GM19240 (cell line): ENCODE measurements around the gene HDAC3.
A peak's percentile ranks its signal among the peaks of the same experiment; 100 is the strongest.

Source experiments
- DNase-seq: peaks from one replicate; pipeline ENCODE4 v3.0.0; 2011; ENCODE audit warnings: low spot score; ENCODE audit not compliant: insufficient read length

Gene HDAC3

GRCh38 chr5:141636413-141637122, at the start of gene HDAC3, which contains the start of gene RELL2:
HDAC3 (minus strand) TSS chr5:141636849; CDS start chr5:141636790, 59 bp downstream.
RELL2 (plus strand) TSS chr5:141636997; CDS start chr5:141638226, 1,229 bp downstream.
- DNase-seq, result peak; percentile 78

- DNase-seq, result no peak
These were observed 48.9 kb upstream of the HDAC3 start for GRCh38 chr5:141685591-141685990.

- DNase-seq, result no peak
These were observed 47.0 kb upstream of the HDAC3 start for GRCh38 chr5:141683596-141684141.

- DNase-seq, result no peak
These were observed 45.3 kb upstream of the HDAC3 start, which contains the start of gene ARAP3 for GRCh38 chr5:141681695-141682641. ARAP3 (minus strand) TSS chr5:141682230; CDS start chr5:141680486, 1,744 bp downstream.

GRCh38 chr5:141681295-141681694, 44.6 kb upstream of the HDAC3 start:
- no peak for DNase-seq

GRCh38 chr5:141680751-141681201, 44.1 kb upstream of the HDAC3 start:
- no peak for DNase-seq

- DNase-seq, result no peak
These were observed 43.5 kb upstream of the HDAC3 start for GRCh38 chr5:141680178-141680577.

GRCh38 chr5:141677415-141677814, 40.8 kb upstream of the HDAC3 start:
- DNase-seq, result no peak

- DNase-seq, result no peak
These were observed 39.0 kb upstream of the HDAC3 start for GRCh38 chr5:141675672-141676071.

GRCh38 chr5:141674747-141675146, 38.1 kb upstream of the HDAC3 start:
- no peak for DNase-seq

GRCh38 chr5:141672841-141673813, 36.5 kb upstream of the HDAC3 start:
- DNase-seq, result no peak

GRCh38 chr5:141672071-141672840, 35.6 kb upstream of the HDAC3 start:
- no peak for DNase-seq

- no peak for DNase-seq
These were observed 32.9 kb upstream of the HDAC3 start for GRCh38 chr5:141669520-141669919.

GRCh38 chr5:141668601-141669265, 32.1 kb upstream of the HDAC3 start:
- no peak for DNase-seq

GRCh38 chr5:141665995-141666940, 29.6 kb upstream of the HDAC3 start:
- DNase-seq, result no peak

GRCh38 chr5:141664733-141665461, 28.2 kb upstream of the HDAC3 start:
- peak; percentile 84 for DNase-seq

- DNase-seq, result no peak
These were observed 26.9 kb upstream of the HDAC3 start for GRCh38 chr5:141663506-141663905.
